GM18505 (cell line): ENCODE results near the gene SLC25A4.
"Not testable (repeated sequence)": the region's sequence is repeated elsewhere in the genome, so short reads cannot be mapped to it uniquely, and the experiment has no call there.

Experiments
- ATAC-seq: cut with Tn5 transposase; IDR thresholded peaks from one replicate; pipeline ENCODE4 v1.9.1; 2021; ENCODE audit not compliant: unreplicated experiment
- POLR2A ChIP-seq: IDR thresholded peaks from 4 replicates; pipeline ENCODE4 v1.6.1; 2011; ENCODE audit warnings: borderline replicate concordance; ENCODE audit not compliant: insufficient read depth, insufficient read length; ENCODE audit errors: extremely low read depth

SLC25A4 gene

DNA sequence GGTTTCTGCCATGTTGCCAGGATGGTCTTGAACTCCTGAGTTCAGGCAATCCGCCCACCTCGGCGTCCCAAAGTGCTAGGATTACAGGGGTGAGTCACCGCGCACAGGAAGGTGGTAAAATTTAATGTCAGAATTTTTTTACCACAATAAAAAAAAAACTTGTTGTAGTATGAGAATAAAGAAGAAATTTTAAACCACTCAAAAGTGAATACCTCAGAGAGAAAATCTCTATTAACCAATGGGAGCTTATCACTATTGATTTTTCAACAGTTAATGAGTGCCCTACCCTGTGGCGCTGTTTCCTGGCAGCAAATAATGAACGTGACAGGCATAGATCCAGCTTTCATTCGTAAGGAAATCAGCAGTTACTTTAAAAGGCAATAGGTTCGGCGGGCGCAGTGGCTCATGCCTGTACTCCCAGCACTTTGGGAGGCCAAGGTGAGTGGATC, 32.7 kb upstream of the SLC25A4 start:
- no peak for ATAC-seq
- no peak for TF ChIP-seq POLR2A

DNA sequence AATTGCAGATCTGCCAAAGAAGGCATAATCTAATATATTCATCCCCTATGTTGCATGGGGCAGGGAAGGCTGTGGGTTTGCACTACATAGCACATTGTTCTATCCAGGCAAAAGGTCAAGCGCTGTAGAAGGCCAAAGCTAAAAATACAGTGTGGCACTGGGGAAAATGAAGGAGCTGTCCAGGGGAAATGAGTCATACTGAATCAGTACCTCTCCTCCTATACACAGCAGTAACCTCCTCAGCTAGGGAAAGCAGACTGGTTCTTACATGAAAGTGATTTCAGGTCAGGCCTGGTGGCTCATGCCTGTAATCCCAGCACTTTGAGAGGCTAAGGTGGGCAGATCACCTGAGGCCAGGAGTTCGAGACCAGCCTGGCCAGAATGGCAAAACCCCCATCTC, 31.0 kb upstream of the SLC25A4 start:
- TF ChIP-seq POLR2A, result no peak
- no peak for ATAC-seq

DNA sequence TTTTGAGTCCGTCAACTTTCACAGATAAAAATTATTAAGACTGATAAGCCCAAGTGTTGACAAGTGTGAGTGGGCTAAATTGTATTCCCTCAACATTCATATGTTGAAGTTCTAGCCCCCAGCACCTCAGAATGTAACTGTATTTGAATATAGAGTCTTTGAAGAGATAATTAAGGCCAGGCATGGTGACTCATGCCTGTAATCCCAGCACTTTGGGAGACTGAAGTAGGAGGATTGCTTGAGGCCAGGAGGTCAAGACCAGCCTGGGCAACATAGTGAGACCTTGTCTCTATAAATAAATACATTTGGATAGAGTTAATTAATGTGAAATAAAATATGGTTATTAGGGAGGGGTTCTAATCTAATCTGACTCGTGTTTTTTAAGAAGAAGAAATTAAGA, 29.7 kb upstream of the SLC25A4 start:
- ATAC-seq, result no peak
- no peak for TF ChIP-seq POLR2A

DNA sequence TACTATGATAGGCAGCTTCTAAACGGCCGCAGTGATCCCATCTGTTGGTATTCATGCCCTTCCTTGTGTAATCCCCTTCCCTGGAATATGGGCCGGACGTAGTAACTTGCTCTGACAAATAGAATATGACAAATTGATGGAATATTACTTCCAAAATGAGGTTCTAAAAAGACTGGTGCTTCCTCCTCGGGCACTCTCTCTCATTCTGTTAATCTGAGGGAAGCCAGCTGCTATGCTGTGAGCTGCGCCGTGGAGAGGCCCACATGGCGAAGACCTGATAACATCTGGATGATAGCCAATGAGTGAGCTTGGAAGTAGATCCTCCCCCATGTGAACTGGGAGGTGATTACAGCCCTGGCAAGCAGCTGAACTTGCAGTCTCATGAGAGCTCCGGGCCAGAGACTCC, 27.2 kb upstream of the SLC25A4 start:
- no peak for TF ChIP-seq POLR2A
- ATAC-seq, result no peak

DNA sequence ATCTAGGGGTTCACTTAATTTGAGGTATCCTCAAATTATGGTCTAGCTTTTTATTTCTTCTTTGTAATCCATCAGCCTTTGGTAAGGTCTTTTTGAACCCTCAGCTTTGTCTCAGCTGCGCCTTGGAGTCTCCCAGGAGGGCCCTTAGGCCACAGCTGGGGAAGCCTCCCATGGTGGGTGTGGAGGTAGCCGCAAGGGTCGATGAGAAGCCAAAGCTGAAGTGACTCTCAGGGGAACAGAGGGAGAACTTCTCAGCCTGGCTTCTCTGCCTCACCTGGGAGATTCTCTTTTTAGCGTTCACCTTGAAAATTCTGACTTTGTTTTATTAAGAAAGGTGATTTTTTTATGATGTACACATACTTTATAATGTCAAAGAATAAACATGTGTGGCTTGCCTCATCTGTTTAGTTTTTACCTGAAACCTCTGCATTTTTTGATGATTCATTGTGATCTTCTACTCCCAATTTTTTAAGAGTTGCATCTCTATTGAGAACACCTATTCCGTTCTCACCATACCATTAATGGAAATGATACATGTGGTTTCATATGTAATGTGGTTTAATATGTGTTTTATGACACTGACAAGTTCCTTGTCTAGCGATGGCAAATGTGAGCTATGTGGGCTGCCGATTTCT, 25.6 kb upstream of the SLC25A4 start:
- no peak for ATAC-seq

DNA sequence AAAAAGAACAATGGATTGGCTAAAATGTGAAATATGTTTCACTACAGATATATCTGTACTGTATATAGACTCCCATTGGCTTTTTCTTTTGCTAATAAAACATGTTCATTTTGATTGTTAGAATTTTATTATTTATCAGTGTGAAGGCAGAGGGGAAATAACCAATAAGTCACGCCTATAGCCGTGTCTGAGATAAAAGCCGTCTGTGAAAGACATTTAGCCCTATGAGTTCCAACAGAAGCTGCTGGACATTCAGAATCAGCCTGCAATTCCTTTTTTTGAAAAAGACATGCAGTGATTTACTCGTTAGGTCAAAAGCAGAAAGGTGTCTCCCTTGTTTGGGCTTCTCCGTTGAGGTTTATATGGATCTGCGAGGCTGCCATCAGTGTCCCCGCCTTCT, 24.2 kb upstream of the SLC25A4 start:
- TF ChIP-seq POLR2A, result no peak
- ATAC-seq, result no peak

More for the DNA sequence above, 25.6 kb upstream of the SLC25A4 start:
- TF ChIP-seq POLR2A, result no peak

DNA sequence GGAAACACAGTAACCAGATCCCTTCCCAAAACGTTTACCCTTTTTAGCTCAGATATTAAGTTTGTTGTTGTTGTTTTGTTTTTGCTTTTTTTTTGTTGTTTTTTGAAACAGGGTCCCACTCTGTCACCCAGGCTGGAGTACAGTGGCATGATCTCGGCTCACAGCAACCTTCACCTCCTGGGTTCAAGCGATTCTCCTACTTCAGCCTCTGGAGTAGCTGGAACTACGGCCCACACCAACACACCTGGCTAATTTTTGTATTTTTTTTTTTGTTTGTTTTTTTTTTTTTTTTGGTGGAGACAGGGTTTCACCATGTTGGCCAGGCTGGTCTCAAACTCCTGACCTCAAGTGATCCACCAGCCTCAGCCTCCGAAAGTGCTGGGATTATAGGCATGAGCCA, 23.6 kb upstream of the SLC25A4 start:
- ATAC-seq, result not testable (repeated sequence)

DNA sequence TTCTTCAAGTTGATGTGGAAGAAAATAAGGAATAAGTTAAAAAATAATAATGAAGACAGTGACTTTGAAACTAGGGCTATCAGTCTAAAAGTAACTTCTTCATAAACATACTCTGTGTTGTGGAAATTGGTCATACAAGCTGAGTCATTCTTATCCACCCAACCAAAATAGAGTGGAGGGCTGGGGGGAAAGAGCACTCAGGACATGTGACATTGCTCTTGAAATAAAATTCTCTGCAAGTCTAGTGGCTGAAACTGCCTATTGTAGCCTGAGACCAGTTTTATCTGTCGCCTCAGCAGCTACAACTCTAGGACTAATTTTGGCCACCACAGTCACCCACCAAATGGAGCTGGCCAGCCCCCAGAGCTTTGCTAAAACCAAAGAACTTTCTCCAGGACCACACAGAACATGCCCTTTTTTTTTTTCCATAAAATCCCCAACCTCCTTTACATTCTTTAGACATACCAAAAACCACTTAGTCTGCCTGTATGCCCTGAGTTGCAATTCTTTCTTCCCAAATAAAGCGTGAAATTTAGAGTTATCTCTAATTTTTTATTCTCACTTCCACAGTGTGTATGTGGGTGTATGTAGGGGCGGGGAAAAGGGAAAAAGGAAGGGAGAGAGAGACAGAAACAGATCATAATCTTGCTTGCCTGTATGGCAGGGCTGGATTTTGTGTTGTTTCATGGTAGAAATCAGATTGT, 23.0 kb upstream of the SLC25A4 start:
- no peak for TF ChIP-seq POLR2A
- no peak for ATAC-seq

DNA sequence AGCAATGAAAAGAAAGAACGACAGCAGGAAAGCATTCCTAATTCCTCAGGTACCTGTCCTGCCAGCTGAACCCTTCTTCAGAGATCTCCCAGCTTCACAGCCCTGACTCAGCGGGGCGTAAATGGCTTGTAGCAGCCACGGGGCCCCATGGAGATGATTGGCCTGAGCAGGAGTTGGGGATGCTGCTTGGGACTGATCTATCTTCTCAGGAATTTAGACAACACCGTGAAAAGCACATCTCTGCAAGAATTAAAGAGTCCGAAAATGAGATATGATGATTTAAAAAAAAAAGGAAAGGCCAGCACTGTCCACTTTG, 22.5 kb upstream of the SLC25A4 start:
- ATAC-seq, result no peak
- no peak for TF ChIP-seq POLR2A

DNA sequence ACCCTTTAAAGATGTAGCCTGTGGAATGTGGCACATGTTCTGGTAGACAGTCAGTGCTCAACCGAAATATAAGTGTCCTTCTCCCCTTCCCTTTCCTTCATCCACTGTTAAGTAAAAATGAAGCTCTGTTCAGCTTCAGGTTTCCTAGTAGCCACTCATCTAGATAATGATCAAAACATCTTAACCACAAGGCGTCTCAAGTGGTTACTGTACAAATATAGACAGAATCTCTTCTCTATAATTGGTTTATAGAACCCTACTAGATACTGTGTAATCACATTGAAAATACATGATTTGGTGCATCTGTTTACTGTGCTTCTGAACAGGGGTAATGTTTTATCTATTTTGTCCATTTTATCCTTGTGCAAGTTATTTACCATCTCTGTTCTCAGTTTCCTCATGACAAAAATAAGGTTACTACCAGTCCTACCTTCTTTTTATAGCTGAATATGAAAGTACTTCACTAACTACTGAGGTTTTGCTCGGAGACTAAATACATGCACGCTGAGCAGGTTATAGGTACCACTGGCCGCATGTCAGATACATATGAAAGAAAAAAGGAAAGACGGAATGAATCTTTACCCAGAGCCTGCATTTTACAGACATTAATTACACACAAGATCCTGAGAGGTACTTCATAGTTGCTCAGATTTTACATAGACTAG, 20.3 kb upstream of the SLC25A4 start:
- no peak for TF ChIP-seq POLR2A
- peak; percentile 49 for ATAC-seq

DNA sequence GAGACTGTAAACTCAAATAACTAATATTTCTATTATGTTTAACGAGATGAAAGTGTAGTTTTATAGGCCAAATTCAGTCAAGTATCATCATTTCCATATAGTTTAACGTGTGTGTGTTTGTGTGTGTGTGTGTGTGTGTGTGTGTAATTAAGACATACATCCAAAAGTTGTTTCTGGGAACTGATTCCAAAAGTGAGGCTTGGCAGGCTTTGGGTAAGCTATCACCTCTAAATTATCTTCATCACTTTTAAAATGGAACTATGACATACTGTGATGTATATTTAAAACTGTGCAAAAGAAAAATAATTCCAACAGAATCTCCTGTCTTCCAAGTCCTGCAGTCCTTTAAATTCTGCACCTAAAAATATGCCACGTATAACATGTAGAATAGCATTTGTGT, 19.1 kb upstream of the SLC25A4 start:
- no peak for ATAC-seq

DNA sequence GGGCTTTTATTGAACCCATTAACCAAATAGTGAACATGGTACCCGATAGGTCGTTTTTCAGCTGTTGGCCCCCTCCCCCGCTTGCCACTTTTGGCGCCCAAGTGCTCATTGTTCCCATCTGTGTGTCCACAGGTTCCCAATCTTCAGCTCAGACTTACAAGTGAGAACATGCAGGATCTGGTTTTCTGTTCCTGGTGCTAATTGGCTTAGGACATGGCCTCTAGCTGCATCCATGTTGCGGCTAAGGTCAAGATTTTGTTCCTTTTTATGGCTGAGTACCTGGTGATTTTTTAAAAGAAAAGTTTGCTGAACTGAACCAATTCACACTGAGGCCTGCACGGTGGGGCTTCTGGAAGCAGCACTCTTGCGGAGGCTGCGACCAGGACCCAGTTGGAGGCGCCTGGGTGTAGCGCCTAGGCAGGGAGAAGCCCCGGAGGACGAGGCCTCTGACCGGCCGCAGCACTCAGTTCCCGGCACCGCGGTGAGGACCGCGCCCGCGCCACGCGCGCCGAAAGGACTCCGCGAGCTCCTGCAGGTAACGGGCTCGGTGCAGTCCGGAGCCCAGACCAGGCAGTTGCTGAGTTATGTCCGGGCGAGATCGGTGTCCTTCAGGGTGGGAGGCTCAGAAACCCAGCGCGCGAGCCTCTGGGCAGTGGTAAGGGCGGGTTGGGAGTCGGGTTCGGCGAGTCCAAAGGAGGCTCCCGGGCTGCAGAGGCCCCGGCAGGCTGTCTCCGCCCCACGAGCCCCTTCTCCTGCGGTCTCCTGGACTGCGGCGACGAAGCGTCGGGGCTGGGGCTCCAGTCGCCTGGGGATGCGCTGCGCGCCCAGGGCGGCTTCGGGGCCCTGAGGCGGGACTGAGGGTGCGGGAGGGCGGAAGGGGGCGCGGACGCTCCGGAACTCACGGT, 15.8 kb upstream of the SLC25A4 start:
- no peak for ATAC-seq
- no peak for TF ChIP-seq POLR2A

More for the DNA sequence above, 19.1 kb upstream of the SLC25A4 start:
- no peak for TF ChIP-seq POLR2A
